ENCODE data around the gene NPTXR.

The NPTXR gene

DNA sequence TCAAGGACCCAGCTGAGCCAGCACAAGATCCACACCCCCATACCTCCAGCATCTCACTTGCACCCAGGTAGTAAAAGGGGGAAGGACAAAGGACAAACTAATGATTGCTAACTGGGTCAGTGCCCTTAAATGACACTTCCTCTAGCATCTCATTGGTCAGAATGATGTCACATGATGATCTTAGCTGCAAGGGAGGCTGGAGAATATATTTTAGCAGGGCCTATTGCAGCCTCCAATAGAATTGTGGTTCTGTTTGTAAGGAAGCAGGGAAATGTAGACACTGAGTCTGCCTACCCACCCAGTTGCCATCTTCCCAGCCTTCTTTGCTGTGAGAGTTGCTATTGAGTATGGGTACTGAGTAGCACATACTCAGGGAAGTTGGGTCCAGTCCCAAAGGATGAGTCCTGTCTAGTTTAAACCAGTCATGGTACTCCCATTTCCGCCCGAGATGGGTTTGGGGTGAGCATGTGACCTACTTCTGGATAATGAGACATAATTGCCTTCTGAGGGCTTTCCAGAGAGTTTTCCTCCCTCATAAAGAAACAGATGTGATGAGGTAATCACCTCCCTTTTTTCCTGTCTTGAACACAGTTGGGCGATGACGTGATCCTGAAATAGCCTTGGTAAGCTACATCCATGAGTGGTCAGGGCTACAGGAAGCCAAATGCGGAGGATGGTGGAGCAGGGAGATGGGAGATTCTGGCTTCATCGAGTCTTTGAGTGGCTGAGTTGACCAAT lies 44.4 kb downstream of the NPTXR start:
- H3K4me3 ChIP-seq (replicated peaks; ENCODE audit: low read depth, low read length), result no peak overlapping the region
- TF ChIP-seq, protein P1, sequence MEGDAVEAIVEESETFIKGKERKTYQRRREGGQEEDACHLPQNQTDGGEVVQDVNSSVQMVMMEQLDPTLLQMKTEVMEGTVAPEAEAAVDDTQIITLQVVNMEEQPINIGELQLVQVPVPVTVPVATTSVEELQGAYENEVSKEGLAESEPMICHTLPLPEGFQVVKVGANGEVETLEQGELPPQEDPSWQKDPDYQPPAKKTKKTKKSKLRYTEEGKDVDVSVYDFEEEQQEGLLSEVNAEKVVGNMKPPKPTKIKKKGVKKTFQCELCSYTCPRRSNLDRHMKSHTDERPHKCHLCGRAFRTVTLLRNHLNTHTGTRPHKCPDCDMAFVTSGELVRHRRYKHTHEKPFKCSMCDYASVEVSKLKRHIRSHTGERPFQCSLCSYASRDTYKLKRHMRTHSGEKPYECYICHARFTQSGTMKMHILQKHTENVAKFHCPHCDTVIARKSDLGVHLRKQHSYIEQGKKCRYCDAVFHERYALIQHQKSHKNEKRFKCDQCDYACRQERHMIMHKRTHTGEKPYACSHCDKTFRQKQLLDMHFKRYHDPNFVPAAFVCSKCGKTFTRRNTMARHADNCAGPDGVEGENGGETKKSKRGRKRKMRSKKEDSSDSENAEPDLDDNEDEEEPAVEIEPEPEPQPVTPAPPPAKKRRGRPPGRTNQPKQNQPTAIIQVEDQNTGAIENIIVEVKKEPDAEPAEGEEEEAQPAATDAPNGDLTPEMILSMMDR (IDR thresholded peaks at IDR 0.05; ENCODE audit: low read depth, low read length, missing control alignments), result no peak
- DNase-seq (ENCODE audit: extremely low read depth, low read depth), result peak; percentile 32

DNA sequence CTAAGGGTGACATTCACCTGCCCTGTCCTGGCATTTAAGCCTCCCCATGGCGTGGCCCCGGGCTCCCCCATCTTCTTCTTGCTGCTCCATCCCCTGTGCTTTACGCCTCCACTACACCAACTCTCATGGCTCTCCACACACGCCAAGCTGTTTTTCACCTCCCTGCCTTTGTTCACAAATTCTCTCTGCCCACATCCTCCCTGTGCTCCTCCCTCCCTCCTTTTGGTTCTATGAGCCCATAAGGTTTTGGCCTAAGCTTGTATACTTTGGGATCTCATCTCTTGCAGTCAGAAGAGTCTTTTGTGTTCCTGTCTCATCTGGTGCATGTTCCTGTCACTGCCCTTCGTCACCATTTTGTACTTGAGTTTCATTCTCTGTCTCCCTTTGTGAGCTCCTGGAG lies 45.3 kb downstream of the NPTXR start:
- TF ChIP-seq, protein P1 (IDR thresholded peaks at IDR 0.05; ENCODE audit: low read depth, low read length, missing control alignments), result no peak
- DNase-seq (ENCODE audit: extremely low read depth, low read depth), result no peak

DNA sequence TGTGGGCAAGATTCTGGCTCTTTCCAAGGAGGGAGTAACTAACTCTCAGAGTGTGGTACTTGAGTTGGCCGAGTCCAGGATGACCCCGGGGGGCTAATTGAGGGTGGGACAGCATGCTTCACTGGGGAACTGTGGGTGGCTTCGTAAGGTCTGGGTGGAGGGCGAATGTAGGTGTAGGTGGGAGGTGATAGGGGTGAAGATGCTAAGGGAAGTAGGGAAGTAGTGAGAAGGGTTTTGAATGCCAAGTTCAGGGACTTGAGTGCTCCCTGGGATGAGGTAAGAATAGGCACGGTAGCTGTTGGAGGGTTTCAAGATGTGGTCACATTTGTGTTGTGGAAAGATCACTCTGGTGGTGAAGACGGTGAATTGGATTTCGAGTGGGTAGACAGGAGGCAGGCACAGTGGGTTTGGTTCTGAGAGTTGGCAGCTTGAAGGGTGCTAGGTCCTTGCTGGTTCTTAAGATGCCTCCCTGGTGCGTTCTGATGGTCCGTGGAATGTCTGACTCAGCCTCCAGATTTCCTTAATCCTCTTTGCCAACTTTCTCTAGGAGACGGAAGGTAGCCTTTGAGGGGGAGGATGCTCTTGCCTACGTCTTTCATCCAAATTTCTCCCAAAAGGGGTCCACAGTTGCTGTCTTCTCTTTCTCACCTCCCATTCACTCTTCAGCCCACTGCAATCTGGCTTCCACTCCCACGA lies 47.4 kb downstream of the NPTXR start:
- H3K4me3 ChIP-seq (replicated peaks; ENCODE audit: low read depth, low read length), result no peak overlapping the region
- no peak for DNase-seq (ENCODE audit: extremely low read depth, low read depth)
- TF ChIP-seq, protein P1 (IDR thresholded peaks at IDR 0.05; ENCODE audit: low read depth, low read length, missing control alignments), result no peak

More for the DNA sequence above, 45.3 kb downstream of the NPTXR start:
- H3K4me3 ChIP-seq (replicated peaks; ENCODE audit: low read depth, low read length), result no peak overlapping the region

DNA sequence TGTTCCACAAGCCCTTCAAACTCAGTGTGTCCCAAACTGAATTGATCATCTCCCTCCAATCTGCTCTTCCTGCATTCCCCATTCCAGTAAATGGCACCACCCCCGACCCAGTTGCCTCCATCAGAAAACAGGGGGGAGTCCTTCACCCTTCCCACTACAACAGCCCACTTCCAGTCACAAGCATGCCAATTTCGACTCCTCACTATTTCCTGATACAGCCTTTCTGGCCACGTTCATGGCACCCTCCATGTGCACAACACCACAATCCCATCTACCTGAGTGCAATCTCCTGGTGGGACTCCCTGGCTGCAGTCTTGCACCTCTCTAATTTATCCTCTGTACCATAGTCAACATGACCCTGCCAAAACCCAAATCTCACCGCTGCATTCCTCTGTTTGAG lies 48.3 kb downstream of the NPTXR start:
- DNase-seq (ENCODE audit: extremely low read depth, low read depth), result no peak
- TF ChIP-seq, protein P1 (IDR thresholded peaks at IDR 0.05; ENCODE audit: low read depth, low read length, missing control alignments), result no peak
- H3K4me3 ChIP-seq (replicated peaks; ENCODE audit: low read depth, low read length), result no peak overlapping the region

DNA sequence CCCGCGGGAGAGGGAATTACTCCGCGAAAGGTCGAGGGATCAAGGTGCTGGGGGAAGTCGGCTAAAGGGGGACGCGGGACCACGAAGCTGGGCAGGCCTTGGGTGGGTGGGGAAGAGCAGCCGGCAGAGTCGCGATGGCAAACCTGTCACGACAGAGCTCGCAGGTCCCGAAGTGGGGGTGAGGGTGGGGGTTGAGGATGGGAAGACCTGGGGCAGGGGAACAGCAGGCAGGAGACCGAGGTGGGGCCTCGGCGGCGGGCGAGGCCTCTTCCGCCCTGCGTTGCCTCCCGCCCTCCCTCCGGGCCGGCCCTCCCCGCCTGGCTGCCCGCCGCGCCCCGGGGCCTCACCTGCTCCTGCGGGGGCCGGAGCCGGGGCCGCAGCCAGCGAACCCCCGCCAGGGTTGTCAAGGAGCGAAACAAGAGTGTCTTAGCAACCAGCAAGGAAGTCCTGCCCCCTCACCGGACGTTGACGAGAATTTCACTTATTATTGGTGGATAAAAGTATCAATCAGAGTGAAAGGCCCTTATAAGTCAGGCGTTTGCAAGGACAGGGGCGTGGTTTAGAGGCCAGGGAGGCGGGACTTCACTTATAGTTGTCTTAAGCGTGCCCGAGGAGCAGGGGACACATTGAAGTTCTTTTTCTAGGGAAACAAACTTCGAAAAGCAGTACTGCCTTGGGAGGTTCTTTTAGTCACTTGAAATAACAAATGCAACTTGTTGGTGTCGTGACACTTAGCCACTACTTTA lies 49.9 kb downstream of the NPTXR start, which contains the start of gene DNAL4:
TSS of gene DNAL4 (minus strand) at position 423 of the 746 bp plus-strand sequence. CDS start 11,412 bp downstream, outside the sequence.
- H3K4me3 ChIP-seq (replicated peaks; ENCODE audit: low read depth, low read length), result peak within 1 kb of the TSS; percentile 54
- TF ChIP-seq, protein P1 (IDR thresholded peaks at IDR 0.05; ENCODE audit: low read depth, low read length, missing control alignments), result no peak

DNA sequence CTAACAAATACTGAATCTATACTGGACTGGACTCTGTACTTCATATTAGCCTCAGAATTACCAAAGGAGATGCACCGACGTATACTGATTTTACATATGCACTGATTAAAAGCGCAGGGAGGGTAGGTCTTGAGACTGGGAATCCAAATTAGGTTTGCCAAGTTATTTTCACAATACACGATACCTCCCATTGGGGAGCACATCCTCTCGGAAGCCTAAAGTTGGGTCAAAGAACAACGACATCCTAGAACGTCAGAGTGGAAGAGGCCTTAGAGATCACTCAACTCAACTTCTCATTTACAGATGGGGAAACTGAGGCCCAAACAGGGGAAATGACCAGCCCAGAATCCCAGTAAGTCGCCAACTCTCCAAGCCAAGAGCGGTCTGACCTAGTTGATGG lies 50.5 kb downstream of the NPTXR start:
- TF ChIP-seq, protein P1 (IDR thresholded peaks at IDR 0.05; ENCODE audit: low read depth, low read length, missing control alignments), result no peak
- no peak for DNase-seq (ENCODE audit: extremely low read depth, low read depth)
- H3K4me3 ChIP-seq (replicated peaks; ENCODE audit: low read depth, low read length), result peak overlapping the region; percentile 54

More for the DNA sequence above, 49.9 kb downstream of the NPTXR start, which contains the start of gene DNAL4:
- DNase-seq (ENCODE audit: extremely low read depth, low read depth), result peak; percentile 98
